OCI-LY3 (cell line): ENCODE measurements around the gene PLA2G6.
A peak's percentile ranks its signal among the peaks of the same experiment; 100 is the strongest.

Source experiments
- CTCF ChIP-seq: fragments of 200-600, 300-600 bp; sonication (generic); IDR thresholded peaks from 2 replicates; pipeline ENCODE4 v1.5.1; 2014; ENCODE audit warnings: antibody characterized with exemption, low read length, low read depth
- EZH2phosphoT487 ChIP-seq: fragments of 200-600 bp; shearing (Covaris generic); IDR thresholded peaks from 2 replicates; pipeline ENCODE4 v1.6.1; 2018; ENCODE audit warnings: antibody characterized with exemption, mixed run types, low read depth

GRCh38 chr22:38223289-38223960 lies 41.8 kb upstream of the PLA2G6 start:
- TF ChIP-seq CTCF (peak; percentile 24; the same call in 1 of the 2 replicates), EZH2phosphoT487 (no peak)
